ENCODE data around the gene LSM2. TPM values are rescaled to one million over a fixed set of nuclear protein-coding genes. Genes with fewer than 3 reads are reported as not detected.

LSM2 gene
- total RNA-seq, 1 experiment from 2014 or later, result 56.3 TPM

- H3K4me3 ChIP-seq (ENCODE audit: low read depth, low read length), result no peak overlapping the region
- no peak for TF ChIP-seq CTCF (IDR thresholded peaks at IDR 0.05; ENCODE audit: insufficient read depth in 1 of 2, low read depth in 1 of 2, low read length in 1 of 2, severe bottlenecking in 1 of 2, unreplicated experiment in 1 of 2)
- H3K27me3 ChIP-seq (replicated peaks; ENCODE audit: control insufficient read depth, insufficient read depth, low read length), result no peaks in the 10 kb centered on the region
- BruUV-seq (replicated peaks), result no TSS peak
- H3K27me3 Mint-ChIP-seq (ENCODE audit: insufficient read depth, unreplicated experiment), result no peaks in the 10 kb centered on the region
- H3K4me1 ChIP-seq, result peaks cover 14% of the 10 kb centered on the region
- POLR2A ChIA-PET, result no interaction called here
- CTCF ChIA-PET, result interaction anchor here (0.7 kb wide), 1 partner anchor 36 kb away, joined by 3 read pairs; no protein-coding TSS in a partner anchor
- intact Hi-C loops (cut with micrococcal nuclease; ENCODE audit: unreplicated experiment), result no loop called here
- DNase-seq, result no peak
- 0 out of 2 replicates have a peak, but pooled peaks cover 1% of the 10 kb centered on the region for H3K36me3 ChIP-seq (ENCODE audit: control insufficient read depth, insufficient read depth, low read length)
- no peak overlapping the region for H3K4me3 Mint-ChIP-seq (ENCODE audit: unreplicated experiment)
- no peaks in the 10 kb centered on the region for H3K9me3 ChIP-seq
- H3K27ac Mint-ChIP-seq (ENCODE audit: unreplicated experiment), result no peak overlapping the region
- H3K9me3 Mint-ChIP-seq (ENCODE audit: unreplicated experiment), result no peaks in the 10 kb centered on the region
- peaks cover 18% of the 10 kb centered on the region for H3K4me1 Mint-ChIP-seq (ENCODE audit: low read depth, unreplicated experiment)
- H3K36me3 Mint-ChIP-seq (ENCODE audit: insufficient read depth, unreplicated experiment), result peaks cover 9% of the 10 kb centered on the region
Measured at GRCh38 chr6:31765910-31766794, 40.6 kb downstream of the LSM2 start.

- no TSS peak for BruUV-seq (replicated peaks)
- no peak overlapping the region for H3K4me3 ChIP-seq (ENCODE audit: low read depth, low read length)
- intact Hi-C loops (cut with micrococcal nuclease; ENCODE audit: unreplicated experiment), result no loop called here
- peak overlapping the region; percentile 53 for H3K27ac Mint-ChIP-seq (ENCODE audit: unreplicated experiment)
- peaks cover 11% of the 10 kb centered on the region for H3K36me3 Mint-ChIP-seq (ENCODE audit: insufficient read depth, unreplicated experiment)
- DNase-seq, result no peak
- H3K9me3 Mint-ChIP-seq (ENCODE audit: unreplicated experiment), result no peaks in the 10 kb centered on the region
- H3K9me3 ChIP-seq, result no peaks in the 10 kb centered on the region
- H3K4me1 Mint-ChIP-seq (ENCODE audit: low read depth, unreplicated experiment), result peaks cover 18% of the 10 kb centered on the region
- no peaks in the 10 kb centered on the region for H3K27me3 Mint-ChIP-seq (ENCODE audit: insufficient read depth, unreplicated experiment)
- H3K4me3 Mint-ChIP-seq (ENCODE audit: unreplicated experiment), result no peak overlapping the region
- CTCF ChIA-PET, result no interaction called here
- TF ChIP-seq CTCF (IDR thresholded peaks at IDR 0.05; ENCODE audit: insufficient read depth in 1 of 2, low read depth in 1 of 2, low read length in 1 of 2, severe bottlenecking in 1 of 2, unreplicated experiment in 1 of 2), result no peak
- H3K4me1 ChIP-seq, result peaks cover 14% of the 10 kb centered on the region
- H3K36me3 ChIP-seq (ENCODE audit: control insufficient read depth, insufficient read depth, low read length), result 0 out of 2 replicates have a peak, but pooled peaks cover 1% of the 10 kb centered on the region
- H3K27me3 ChIP-seq (replicated peaks; ENCODE audit: control insufficient read depth, insufficient read depth, low read length), result no peaks in the 10 kb centered on the region
- POLR2A ChIA-PET, result no interaction called here
Measured at GRCh38 chr6:31765559-31765909, 41.2 kb downstream of the LSM2 start.

GRCh38 chr6:31764198-31764597 is 42.6 kb downstream of the LSM2 start:
- H3K9me3 ChIP-seq, result no peaks in the 10 kb centered on the region
- no TSS peak for BruUV-seq (replicated peaks)
- no peak overlapping the region for H3K27ac Mint-ChIP-seq (ENCODE audit: unreplicated experiment)
- TF ChIP-seq CTCF (IDR thresholded peaks at IDR 0.05; ENCODE audit: insufficient read depth in 1 of 2, low read depth in 1 of 2, low read length in 1 of 2, severe bottlenecking in 1 of 2, unreplicated experiment in 1 of 2), result no peak
- H3K27me3 ChIP-seq (replicated peaks; ENCODE audit: control insufficient read depth, insufficient read depth, low read length), result no peaks in the 10 kb centered on the region
- H3K4me1 ChIP-seq, result peaks cover 9% of the 10 kb centered on the region
- intact Hi-C loops (cut with micrococcal nuclease; ENCODE audit: unreplicated experiment), result no loop called here
- DNase-seq, result no peak
- ChIA-PET POLR2A (no interaction called here), CTCF (interaction anchor here (0.6 to 0.8 kb wide), 3 partner anchors 25 to 83 kb away, joined by 3 to 6 read pairs (median 3); partner anchors contain the start of genes ABHD16A and LY6G5C)
- peaks cover 10% of the 10 kb centered on the region for H3K4me1 Mint-ChIP-seq (ENCODE audit: low read depth, unreplicated experiment)
- H3K36me3 ChIP-seq (ENCODE audit: control insufficient read depth, insufficient read depth, low read length), result 0 out of 2 replicates have a peak, but pooled peaks cover 1% of the 10 kb centered on the region
- no peak overlapping the region for H3K4me3 Mint-ChIP-seq (ENCODE audit: unreplicated experiment)
- no peak overlapping the region for H3K4me3 ChIP-seq (ENCODE audit: low read depth, low read length)
- H3K36me3 Mint-ChIP-seq (ENCODE audit: insufficient read depth, unreplicated experiment), result peaks cover 18% of the 10 kb centered on the region
- H3K9me3 Mint-ChIP-seq (ENCODE audit: unreplicated experiment), result no peaks in the 10 kb centered on the region
- no peaks in the 10 kb centered on the region for H3K27me3 Mint-ChIP-seq (ENCODE audit: insufficient read depth, unreplicated experiment)

All from Caco-2 (cell line).